ENCODE data around the gene JPH3. TPM values are rescaled to one million over a fixed set of nuclear protein-coding genes. Genes with fewer than 3 reads are reported as not detected.

Gene JPH3
- total RNA-seq, 1 experiment from 2014 or later = 39.0 TPM

DNA sequence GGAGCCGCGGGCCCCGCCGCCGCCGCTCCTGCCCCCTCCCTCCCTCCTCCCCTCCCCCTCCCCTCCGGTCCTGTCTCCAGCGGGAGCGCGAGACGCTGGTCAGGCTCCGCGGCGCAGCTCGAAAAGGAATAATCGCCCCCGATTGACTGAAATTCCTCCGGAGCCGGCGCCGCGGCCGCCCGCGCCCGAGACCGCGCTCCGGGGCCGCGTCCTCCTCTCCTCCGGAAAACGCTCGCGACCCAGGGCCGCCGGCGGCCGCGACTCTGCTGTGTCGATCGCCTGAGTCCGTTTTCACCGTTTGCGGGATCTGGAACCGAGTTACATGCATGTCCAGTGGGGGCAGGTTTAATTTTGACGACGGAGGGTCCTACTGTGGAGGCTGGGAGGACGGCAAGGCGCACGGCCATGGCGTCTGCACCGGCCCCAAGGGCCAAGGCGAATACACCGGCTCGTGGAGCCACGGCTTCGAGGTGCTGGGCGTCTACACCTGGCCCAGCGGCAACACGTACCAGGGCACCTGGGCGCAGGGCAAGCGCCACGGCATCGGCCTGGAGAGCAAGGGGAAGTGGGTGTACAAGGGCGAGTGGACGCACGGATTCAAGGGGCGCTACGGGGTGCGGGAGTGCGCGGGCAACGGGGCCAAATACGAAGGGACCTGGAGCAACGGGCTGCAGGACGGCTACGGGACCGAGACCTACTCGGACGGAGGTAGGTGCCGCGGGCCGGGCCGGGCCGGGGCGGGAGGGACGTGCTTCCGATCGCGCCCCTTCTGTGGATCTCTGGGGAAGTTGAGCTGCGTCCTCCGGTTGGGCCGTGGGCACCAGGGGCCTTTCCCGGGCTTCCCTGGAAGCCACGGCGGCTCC is 744 bp downstream of the JPH3 start (continued):
- TF ChIP-seq, protein P1, sequence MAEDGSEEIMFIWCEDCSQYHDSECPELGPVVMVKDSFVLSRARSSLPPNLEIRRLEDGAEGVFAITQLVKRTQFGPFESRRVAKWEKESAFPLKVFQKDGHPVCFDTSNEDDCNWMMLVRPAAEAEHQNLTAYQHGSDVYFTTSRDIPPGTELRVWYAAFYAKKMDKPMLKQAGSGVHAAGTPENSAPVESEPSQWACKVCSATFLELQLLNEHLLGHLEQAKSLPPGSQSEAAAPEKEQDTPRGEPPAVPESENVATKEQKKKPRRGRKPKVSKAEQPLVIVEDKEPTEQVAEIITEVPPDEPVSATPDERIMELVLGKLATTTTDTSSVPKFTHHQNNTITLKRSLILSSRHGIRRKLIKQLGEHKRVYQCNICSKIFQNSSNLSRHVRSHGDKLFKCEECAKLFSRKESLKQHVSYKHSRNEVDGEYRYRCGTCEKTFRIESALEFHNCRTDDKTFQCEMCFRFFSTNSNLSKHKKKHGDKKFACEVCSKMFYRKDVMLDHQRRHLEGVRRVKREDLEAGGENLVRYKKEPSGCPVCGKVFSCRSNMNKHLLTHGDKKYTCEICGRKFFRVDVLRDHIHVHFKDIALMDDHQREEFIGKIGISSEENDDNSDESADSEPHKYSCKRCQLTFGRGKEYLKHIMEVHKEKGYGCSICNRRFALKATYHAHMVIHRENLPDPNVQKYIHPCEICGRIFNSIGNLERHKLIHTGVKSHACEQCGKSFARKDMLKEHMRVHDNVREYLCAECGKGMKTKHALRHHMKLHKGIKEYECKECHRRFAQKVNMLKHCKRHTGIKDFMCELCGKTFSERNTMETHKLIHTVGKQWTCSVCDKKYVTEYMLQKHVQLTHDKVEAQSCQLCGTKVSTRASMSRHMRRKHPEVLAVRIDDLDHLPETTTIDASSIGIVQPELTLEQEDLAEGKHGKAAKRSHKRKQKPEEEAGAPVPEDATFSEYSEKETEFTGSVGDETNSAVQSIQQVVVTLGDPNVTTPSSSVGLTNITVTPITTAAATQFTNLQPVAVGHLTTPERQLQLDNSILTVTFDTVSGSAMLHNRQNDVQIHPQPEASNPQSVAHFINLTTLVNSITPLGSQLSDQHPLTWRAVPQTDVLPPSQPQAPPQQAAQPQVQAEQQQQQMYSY (CRISPR knock-in tag; IDR thresholded peaks at IDR 0.05) = no peak
- TF ChIP-seq, protein P2, sequence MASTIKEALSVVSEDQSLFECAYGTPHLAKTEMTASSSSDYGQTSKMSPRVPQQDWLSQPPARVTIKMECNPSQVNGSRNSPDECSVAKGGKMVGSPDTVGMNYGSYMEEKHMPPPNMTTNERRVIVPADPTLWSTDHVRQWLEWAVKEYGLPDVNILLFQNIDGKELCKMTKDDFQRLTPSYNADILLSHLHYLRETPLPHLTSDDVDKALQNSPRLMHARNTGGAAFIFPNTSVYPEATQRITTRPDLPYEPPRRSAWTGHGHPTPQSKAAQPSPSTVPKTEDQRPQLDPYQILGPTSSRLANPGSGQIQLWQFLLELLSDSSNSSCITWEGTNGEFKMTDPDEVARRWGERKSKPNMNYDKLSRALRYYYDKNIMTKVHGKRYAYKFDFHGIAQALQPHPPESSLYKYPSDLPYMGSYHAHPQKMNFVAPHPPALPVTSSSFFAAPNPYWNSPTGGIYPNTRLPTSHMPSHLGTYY (CRISPR knock-in tag; IDR thresholded peaks at IDR 0.05) = no peak
- no peak for TF ChIP-seq ELF4 (CRISPR knock-in tag; IDR thresholded peaks at IDR 0.05; ENCODE audit: low read depth)
- TF ChIP-seq, protein P3, sequence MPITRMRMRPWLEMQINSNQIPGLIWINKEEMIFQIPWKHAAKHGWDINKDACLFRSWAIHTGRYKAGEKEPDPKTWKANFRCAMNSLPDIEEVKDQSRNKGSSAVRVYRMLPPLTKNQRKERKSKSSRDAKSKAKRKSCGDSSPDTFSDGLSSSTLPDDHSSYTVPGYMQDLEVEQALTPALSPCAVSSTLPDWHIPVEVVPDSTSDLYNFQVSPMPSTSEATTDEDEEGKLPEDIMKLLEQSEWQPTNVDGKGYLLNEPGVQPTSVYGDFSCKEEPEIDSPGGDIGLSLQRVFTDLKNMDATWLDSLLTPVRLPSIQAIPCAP (CRISPR knock-in tag; IDR thresholded peaks at IDR 0.05) = no peak
- TF ChIP-seq, protein P4, sequence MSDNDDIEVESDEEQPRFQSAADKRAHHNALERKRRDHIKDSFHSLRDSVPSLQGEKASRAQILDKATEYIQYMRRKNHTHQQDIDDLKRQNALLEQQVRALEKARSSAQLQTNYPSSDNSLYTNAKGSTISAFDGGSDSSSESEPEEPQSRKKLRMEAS (CRISPR knock-in tag; IDR thresholded peaks at IDR 0.05) = 0 out of 2 replicates have a peak, but pooled peaks have one; percentile 9
- no peak for TF ChIP-seq ZNF263 (CRISPR knock-in tag; IDR thresholded peaks at IDR 0.05; ENCODE audit: low read depth)
- TF ChIP-seq TP53 (CRISPR knock-in tag; IDR thresholded peaks at IDR 0.05) = no peak
- no peak for TF ChIP-seq ZBTB21 (CRISPR knock-in tag; IDR thresholded peaks at IDR 0.05; ENCODE audit: borderline replicate concordance)
- no peak for TF ChIP-seq SMAD4 (CRISPR knock-in tag; IDR thresholded peaks at IDR 0.05)
- no peak for TF ChIP-seq CREM (CRISPR knock-in tag; IDR thresholded peaks at IDR 0.05)
- TF ChIP-seq ZNF232 (CRISPR knock-in tag; IDR thresholded peaks at IDR 0.05) = 0 out of 2 replicates have a peak, but pooled peaks have one; percentile 18
- TF ChIP-seq RORB (CRISPR knock-in tag; IDR thresholded peaks at IDR 0.05) = no peak
- no peak for TF ChIP-seq PRRX2 (CRISPR knock-in tag; IDR thresholded peaks at IDR 0.05)
- no peak for TF ChIP-seq KAT7 (CRISPR knock-in tag; IDR thresholded peaks at IDR 0.05; ENCODE audit: borderline replicate concordance)
- TF ChIP-seq ETV6 (CRISPR knock-in tag; IDR thresholded peaks at IDR 0.05) = no peak
- TF ChIP-seq, protein P5, sequence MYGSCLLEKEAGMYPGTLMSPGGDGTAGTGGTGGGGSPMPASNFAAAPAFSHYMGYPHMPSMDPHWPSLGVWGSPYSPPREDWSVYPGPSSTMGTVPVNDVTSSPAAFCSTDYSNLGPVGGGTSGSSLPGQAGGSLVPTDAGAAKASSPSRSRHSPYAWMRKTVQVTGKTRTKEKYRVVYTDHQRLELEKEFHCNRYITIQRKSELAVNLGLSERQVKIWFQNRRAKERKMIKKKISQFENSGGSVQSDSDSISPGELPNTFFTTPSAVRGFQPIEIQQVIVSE (CRISPR knock-in tag; IDR thresholded peaks at IDR 0.05; ENCODE audit: borderline replicate concordance) = no peak
- TF ChIP-seq, protein P6, sequence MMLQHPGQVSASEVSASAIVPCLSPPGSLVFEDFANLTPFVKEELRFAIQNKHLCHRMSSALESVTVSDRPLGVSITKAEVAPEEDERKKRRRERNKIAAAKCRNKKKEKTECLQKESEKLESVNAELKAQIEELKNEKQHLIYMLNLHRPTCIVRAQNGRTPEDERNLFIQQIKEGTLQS (CRISPR knock-in tag; conservative IDR thresholded peaks at IDR 0.05) = no peak
- no peak for TF ChIP-seq NFATC4 (CRISPR knock-in tag; IDR thresholded peaks at IDR 0.05)
- peak; percentile 48; the same call in 1 of the 2 replicates for TF ChIP-seq E2F5 (CRISPR knock-in tag; IDR thresholded peaks at IDR 0.05)
- no peak for TF ChIP-seq NR1H2 (CRISPR knock-in tag; IDR thresholded peaks at IDR 0.05)
- 0 out of 2 replicates have a peak, but pooled peaks have one; percentile 38 for TF ChIP-seq NR3C1 (CRISPR knock-in tag; conservative IDR thresholded peaks at IDR 0.05; ENCODE audit: low read depth)
- TF ChIP-seq, protein P7, sequence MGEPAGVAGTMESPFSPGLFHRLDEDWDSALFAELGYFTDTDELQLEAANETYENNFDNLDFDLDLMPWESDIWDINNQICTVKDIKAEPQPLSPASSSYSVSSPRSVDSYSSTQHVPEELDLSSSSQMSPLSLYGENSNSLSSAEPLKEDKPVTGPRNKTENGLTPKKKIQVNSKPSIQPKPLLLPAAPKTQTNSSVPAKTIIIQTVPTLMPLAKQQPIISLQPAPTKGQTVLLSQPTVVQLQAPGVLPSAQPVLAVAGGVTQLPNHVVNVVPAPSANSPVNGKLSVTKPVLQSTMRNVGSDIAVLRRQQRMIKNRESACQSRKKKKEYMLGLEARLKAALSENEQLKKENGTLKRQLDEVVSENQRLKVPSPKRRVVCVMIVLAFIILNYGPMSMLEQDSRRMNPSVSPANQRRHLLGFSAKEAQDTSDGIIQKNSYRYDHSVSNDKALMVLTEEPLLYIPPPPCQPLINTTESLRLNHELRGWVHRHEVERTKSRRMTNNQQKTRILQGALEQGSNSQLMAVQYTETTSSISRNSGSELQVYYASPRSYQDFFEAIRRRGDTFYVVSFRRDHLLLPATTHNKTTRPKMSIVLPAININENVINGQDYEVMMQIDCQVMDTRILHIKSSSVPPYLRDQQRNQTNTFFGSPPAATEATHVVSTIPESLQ (CRISPR knock-in tag; IDR thresholded peaks at IDR 0.05) = no peak
- TF ChIP-seq, protein P8, sequence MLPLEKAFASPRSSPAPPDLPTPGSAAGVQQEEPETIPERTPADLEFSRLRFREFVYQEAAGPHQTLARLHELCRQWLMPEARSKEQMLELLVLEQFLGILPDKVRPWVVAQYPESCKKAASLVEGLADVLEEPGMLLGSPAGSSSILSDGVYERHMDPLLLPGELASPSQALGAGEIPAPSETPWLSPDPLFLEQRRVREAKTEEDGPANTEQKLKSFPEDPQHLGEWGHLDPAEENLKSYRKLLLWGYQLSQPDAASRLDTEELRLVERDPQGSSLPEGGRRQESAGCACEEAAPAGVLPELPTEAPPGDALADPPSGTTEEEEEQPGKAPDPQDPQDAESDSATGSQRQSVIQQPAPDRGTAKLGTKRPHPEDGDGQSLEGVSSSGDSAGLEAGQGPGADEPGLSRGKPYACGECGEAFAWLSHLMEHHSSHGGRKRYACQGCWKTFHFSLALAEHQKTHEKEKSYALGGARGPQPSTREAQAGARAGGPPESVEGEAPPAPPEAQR (CRISPR knock-in tag; IDR thresholded peaks at IDR 0.05) = no peak
